ENCODE results near the gene LRCOL1.

The LRCOL1 gene

DNA sequence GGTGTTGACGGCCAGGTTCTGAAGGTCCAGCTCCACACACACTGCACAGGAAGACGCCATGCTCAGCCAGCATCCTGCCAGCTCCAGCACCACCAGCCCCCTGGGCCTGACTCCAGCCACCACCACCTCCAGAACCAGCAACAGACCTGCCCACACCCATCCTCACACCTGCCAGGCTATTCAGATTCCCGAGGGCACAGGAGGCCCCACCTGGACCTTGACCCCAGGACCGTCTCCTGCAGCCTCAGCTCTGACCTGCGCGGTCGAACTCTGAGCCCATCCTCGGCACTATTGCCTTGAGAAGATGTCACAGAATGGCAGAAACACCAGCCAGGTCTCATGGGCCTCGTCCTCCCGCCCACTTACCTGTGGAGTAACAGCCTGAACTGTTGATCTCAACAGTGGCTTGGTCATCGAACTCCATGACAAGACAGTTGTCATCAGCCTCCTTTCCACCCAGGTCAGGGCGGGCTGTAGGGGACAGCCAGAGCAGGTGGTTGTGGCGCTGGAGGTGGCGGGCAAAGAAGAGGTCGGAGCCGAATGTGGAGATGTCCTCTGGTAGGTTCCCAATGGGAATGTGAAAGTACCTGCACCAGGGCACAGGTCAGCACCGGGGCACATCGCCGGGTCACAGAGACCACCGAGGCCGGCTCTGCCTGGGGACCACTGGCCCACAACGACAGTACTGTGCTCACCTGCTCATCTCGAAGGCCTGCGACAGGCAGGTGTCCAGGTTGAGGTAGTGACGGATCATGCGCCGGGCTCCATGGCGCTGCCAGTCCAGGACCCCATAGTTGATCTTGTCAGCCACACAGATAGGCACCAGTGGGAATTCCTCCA, 31.6 kb upstream of the LRCOL1 start:
- Mint-ChIP-seq H3K27ac (no peak overlapping the region), H3K9me3 (no peaks in the 10 kb centered on the region), H3K36me3 (ENCODE audit: low read depth) (peaks cover 54% of the 10 kb centered on the region), H3K4me3 (no peak overlapping the region), H3K4me1 (ENCODE audit: low read depth) (peaks cover 7% of the 10 kb centered on the region), H3K27me3 (ENCODE audit: low read depth) (no peaks in the 10 kb centered on the region)
- DNase-seq (ENCODE audit: low spot score) = no peak

DNA sequence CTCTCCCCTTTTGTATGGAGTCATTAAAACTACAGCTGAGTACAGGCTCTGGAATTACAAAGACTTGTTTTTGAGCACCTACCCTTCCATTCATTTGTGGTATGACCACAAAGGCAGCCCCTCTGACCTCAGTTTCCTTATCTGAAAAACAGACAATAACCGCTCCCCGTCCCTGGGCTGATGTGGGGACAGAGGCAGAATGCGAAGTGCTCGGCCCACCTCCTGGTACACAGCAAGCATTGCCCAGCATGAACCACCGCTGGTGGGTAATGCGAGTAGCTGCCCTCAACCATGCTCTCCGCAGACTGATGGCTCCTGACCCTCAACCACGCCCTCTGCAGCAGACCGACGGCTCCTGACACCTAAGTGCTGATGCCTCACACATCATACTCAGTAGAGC, 30.6 kb upstream of the LRCOL1 start:
- Mint-ChIP-seq H3K27me3 (ENCODE audit: low read depth) (no peaks in the 10 kb centered on the region), H3K9me3 (no peaks in the 10 kb centered on the region), H3K4me3 (no peak overlapping the region), H3K36me3 (ENCODE audit: low read depth) (peaks cover 57% of the 10 kb centered on the region), H3K27ac (peak overlapping the region; percentile 21), H3K4me1 (ENCODE audit: low read depth) (peaks cover 7% of the 10 kb centered on the region)
- no peak for DNase-seq (ENCODE audit: low spot score)

DNA sequence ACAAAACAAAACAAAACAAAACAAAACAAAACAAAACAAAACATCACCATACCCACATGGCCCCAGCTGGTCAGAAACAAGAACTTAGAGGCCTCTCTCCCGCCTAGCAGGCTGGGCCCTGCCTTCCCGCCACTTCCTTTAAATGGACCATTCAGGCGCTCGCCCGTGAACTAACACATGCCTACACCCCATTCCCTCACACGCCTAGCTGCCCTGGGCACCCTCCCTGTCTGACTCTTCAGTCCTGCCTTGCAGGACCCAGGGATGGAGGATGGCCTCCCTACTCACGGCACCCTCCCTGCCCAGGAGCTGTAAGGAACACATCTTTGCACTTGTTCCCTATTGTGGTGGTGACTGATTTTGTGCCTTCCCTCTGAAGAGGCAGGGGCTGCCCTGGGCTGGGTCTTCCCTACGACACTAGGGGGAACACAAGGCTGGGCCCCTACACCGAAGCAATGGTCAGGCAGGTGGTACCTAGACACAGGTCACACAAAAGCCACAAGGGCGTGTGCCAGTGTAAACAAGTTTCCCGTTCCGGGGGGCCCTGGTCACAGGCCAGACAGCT, 29.7 kb upstream of the LRCOL1 start:
- H3K27me3 Mint-ChIP-seq (ENCODE audit: low read depth) = no peaks in the 10 kb centered on the region
- peaks cover 7% of the 10 kb centered on the region for H3K4me1 Mint-ChIP-seq (ENCODE audit: low read depth)
- no peak overlapping the region for H3K4me3 Mint-ChIP-seq
- H3K27ac Mint-ChIP-seq = no peak overlapping the region
- H3K36me3 Mint-ChIP-seq (ENCODE audit: low read depth) = peaks cover 66% of the 10 kb centered on the region
- no peak for DNase-seq (ENCODE audit: low spot score)
- no peaks in the 10 kb centered on the region for H3K9me3 Mint-ChIP-seq

DNA sequence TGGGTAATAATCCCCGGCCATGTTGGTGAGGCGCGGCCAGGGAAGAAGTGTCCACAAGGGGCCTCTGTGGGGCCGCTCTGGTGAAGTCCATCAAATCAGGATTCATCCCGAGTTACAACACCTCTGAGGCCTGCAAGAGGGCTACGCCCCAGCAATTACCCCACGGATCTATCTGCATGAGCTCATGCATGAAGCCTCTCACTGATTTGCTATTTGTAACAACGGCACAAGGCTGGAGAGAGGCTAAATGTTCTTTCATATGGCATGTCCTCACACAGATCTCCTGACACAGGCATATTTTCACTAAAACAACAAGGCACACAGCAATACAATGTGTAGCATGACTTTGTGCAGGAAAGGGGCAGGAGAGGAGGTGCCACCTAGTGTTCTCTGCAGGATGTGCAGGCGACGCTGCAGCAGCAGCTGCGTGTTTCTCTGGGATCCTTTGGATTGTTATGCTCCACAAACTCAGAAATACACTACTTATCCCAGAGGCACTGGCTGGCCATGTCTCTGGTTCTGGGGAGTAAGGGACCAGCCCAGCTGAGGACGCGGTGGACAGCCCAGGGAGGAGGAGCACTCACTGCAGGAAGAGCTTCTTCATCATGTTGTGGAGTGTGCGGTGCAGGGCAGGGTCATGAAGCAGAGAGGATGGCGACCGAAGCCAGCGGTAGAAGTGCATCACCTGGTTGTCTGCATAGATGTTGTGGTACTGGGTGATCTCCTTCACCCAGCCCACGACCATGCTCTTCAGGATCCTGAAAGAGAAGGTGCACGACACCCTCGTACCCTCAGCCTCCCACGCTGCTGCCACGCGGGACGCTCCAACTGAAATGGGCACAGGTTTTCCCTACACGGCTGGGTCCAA, 28.4 kb upstream of the LRCOL1 start:
- Mint-ChIP-seq H3K36me3 (ENCODE audit: low read depth) (peaks cover 71% of the 10 kb centered on the region), H3K27ac (no peak overlapping the region), H3K9me3 (no peaks in the 10 kb centered on the region), H3K27me3 (ENCODE audit: low read depth) (no peaks in the 10 kb centered on the region), H3K4me3 (no peak overlapping the region), H3K4me1 (ENCODE audit: low read depth) (peaks cover 7% of the 10 kb centered on the region)
- no peak for DNase-seq (ENCODE audit: low spot score)

DNA sequence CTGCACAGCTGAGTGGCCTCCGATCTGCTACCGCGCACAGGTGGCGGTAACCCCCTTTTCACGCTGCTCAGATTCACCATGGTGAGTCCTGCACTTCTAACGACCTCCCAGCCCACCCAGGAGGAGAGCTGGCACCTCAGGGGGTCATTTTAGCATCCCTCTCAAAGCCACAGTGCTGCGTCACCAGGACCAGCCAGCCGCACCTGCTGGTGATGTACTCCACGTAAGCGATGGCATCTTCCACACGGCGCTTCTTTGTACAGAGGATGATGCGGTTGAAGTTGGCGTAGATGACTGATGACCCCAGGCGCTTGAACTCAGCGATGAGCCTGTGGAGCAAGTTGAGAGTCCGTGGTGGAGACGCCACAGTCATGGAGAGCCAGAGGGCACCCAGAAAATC, 27.4 kb upstream of the LRCOL1 start:
- H3K36me3 Mint-ChIP-seq (ENCODE audit: low read depth) = peaks cover 69% of the 10 kb centered on the region
- peaks cover 7% of the 10 kb centered on the region for H3K4me1 Mint-ChIP-seq (ENCODE audit: low read depth)
- DNase-seq (ENCODE audit: low spot score) = no peak
- no peak overlapping the region for H3K4me3 Mint-ChIP-seq
- no peak overlapping the region for H3K27ac Mint-ChIP-seq
- H3K27me3 Mint-ChIP-seq (ENCODE audit: low read depth) = no peaks in the 10 kb centered on the region
- H3K9me3 Mint-ChIP-seq = no peaks in the 10 kb centered on the region

DNA sequence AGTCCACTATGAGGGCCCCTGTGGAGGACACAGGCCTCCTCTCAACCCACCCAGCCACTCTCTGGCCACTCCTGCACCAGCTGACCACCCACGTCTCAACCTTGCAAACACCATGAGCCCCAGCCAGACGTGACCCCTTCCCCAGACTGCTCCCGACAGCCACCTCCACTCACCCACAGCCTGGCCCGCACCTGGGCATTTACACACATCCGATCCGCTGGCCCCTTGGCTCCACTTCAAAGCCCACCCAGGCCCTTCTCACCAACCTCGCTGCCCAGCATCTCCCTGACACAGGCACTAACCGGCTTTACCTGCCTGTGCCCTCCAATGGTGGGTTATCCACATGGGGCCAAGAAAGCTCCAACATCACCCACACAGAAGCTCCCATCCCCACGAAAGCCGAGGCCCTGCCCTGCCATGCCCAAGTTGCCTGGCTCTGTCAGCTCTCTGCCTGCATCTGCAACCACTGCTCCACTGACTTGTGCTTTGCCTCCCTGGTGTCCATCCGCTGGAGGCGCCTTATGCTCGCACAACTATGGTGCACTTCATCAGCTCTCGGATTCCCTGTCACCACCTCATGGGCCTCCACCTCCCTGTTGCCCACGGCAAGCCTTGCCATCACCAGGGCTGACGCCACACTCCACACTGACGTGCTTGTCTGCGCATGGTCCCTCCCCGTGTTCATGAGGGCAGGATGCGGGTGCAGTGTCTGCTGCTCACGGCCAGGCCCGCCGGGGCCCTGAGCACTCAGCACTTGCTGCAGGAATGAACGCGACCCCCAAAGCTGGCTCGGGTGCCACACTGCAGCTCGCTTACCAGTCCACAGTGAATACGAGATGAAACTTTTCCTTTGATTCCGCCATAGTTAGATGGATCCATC, 24.9 kb upstream of the LRCOL1 start:
- Mint-ChIP-seq H3K4me1 (ENCODE audit: low read depth) (peaks cover 5% of the 10 kb centered on the region), H3K36me3 (ENCODE audit: low read depth) (peaks cover 72% of the 10 kb centered on the region), H3K27me3 (ENCODE audit: low read depth) (no peaks in the 10 kb centered on the region), H3K9me3 (no peaks in the 10 kb centered on the region), H3K4me3 (no peak overlapping the region), H3K27ac (no peak overlapping the region)
- no peak for DNase-seq (ENCODE audit: low spot score)

DNA sequence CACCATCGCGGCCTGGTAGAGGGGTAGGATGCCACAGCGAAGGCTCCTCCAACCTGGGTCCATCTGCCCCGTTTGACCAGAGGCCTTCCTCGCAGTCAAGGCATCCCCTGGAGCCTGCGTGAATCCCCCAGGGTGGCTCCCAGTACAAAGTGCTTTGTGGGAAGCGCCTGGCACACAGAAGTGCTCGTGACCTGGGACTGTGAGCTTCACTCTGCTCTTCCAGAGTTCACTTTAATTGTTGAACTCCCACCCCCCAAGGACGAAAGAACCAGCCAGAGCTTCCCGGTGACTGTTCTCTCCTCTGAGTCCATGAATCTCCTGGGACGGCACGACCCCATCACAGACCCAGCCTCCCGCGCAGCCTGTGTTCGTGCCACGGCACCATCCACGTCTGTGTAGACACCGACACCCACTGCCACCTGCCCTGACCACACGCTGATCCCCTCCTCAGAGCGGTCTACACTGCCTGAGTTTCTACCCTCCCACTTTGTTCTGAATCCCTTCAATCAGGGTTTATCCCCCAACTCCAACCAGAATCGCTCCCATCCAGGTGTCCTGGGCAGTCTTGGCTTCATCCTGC, 24.1 kb upstream of the LRCOL1 start:
- DNase-seq (ENCODE audit: low spot score) = no peak
- Mint-ChIP-seq H3K27ac (no peak overlapping the region), H3K4me3 (no peak overlapping the region), H3K9me3 (no peaks in the 10 kb centered on the region), H3K36me3 (ENCODE audit: low read depth) (peaks cover 76% of the 10 kb centered on the region), H3K27me3 (ENCODE audit: low read depth) (no peaks in the 10 kb centered on the region), H3K4me1 (ENCODE audit: low read depth) (peaks cover 5% of the 10 kb centered on the region)

DNA sequence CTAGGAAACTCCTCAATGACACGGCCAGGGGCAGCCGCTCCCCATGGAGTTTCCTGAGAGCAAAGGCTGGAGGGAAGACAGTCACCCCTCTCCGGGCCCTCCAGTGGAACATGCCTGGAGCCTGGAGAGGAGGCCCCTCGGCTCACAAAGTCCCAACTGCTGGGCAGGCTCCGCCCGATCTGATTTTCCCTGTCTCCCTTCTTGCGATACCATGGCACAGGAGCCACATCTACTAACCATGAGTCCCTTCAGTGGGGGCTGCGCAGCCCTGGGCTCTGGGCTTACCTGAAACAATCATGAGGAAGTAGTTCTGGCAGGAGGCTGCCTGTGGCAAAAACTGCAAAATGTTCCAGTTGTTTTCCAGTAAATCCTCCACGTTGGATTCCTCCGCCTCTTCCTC, 23.5 kb upstream of the LRCOL1 start:
- H3K4me1 Mint-ChIP-seq (ENCODE audit: low read depth) = peaks cover 5% of the 10 kb centered on the region
- peaks cover 75% of the 10 kb centered on the region for H3K36me3 Mint-ChIP-seq (ENCODE audit: low read depth)
- H3K9me3 Mint-ChIP-seq = no peaks in the 10 kb centered on the region
- no peak overlapping the region for H3K4me3 Mint-ChIP-seq
- no peak for DNase-seq (ENCODE audit: low spot score)
- H3K27me3 Mint-ChIP-seq (ENCODE audit: low read depth) = no peaks in the 10 kb centered on the region
- no peak overlapping the region for H3K27ac Mint-ChIP-seq

- no peak overlapping the region for H3K4me3 Mint-ChIP-seq
- no peaks in the 10 kb centered on the region for H3K27me3 Mint-ChIP-seq (ENCODE audit: low read depth)
- peaks cover 5% of the 10 kb centered on the region for H3K4me1 Mint-ChIP-seq (ENCODE audit: low read depth)
- no peak overlapping the region for H3K27ac Mint-ChIP-seq
- no peaks in the 10 kb centered on the region for H3K9me3 Mint-ChIP-seq
- H3K36me3 Mint-ChIP-seq (ENCODE audit: low read depth) = peaks cover 75% of the 10 kb centered on the region
- DNase-seq (ENCODE audit: low spot score) = no peak
Measured at GRCh38 chr12:132633398-132633797, 23.0 kb upstream of the LRCOL1 start.

DNA sequence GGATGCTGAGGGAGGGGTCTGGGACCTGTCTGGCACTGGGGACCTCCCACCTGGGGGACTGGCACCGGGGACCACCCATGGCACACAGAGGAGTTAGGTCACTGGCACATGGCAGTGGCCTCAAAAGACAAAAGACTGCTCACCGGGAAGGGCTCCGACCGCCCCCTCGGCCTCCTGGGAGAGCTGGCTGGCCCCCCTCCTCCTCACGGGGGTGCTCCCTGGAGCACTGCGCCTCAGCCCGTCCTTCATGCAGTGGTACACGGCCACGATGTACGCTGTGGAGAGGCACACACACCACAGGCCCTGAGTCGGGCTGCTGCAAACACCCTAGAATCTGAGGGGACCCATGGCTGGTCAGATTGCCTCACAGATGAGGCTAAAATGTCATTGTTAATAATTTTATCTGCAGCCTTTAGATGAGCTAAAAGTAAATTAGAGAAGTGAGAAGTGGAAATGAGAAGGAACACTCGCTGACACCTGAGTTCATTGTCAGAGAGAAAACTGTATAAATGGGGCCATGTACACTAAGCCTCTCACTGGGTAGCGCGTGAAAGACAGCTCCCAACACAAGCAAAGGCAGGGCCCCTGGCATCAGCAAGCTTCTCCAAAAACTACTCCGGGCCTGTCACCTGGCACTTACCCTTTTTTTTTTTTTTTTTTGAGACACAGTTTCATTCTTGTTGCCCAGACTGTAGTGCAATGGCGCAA, 22.3 kb upstream of the LRCOL1 start:
- DNase-seq (ENCODE audit: low spot score) = no peak

DNA sequence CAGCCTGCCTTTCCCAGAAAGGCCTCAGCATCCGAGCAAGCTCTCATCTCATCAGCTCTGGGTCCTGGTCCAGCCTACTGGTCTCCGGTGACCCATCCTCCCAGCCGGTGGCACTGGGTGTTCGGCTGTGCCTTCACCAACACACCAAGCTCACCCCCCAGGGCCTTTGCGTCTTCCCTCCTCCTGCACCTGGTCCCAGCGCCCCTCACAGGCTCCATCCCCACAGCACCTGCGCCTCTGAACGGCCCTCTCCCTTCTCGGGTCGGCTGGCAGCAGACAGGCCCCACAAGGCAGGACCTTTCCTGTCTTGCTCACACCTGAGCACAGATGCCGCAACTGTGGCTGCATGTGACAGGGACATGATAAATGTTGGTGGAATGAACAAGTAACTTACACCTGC, 21.3 kb upstream of the LRCOL1 start:
- Mint-ChIP-seq H3K27ac (no peak overlapping the region), H3K36me3 (ENCODE audit: low read depth) (peaks cover 60% of the 10 kb centered on the region), H3K9me3 (no peaks in the 10 kb centered on the region)

More for the DNA sequence above, 22.3 kb upstream of the LRCOL1 start:
- H3K9me3 Mint-ChIP-seq = no peaks in the 10 kb centered on the region
- no peak overlapping the region for H3K27ac Mint-ChIP-seq
- no peaks in the 10 kb centered on the region for H3K27me3 Mint-ChIP-seq (ENCODE audit: low read depth)
- peaks cover 5% of the 10 kb centered on the region for H3K4me1 Mint-ChIP-seq (ENCODE audit: low read depth)
- H3K4me3 Mint-ChIP-seq = no peak overlapping the region
- peaks cover 68% of the 10 kb centered on the region for H3K36me3 Mint-ChIP-seq (ENCODE audit: low read depth)

DNA sequence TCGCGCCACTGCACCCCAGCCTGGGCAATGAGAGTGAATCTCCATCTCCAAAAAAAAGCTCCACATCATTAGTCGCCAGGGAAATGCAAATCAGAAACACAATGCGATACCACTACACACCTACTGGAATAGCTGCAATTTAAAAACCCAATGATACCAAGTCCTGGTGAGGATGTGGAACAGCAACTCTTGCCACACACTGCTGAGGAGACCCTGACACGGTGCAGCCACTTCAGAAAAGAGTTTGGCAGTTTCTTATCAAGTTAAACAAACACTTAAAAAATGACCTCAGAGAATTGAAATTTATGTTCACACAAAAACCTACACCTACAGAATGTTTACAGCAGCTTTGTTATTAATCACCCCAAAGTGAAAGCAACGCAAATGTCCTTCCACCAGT, 20.3 kb upstream of the LRCOL1 start:
- Mint-ChIP-seq H3K4me3 (no peak overlapping the region), H3K27me3 (ENCODE audit: low read depth) (no peaks in the 10 kb centered on the region), H3K4me1 (ENCODE audit: low read depth) (no peaks in the 10 kb centered on the region), H3K27ac (no peak overlapping the region), H3K9me3 (no peaks in the 10 kb centered on the region), H3K36me3 (ENCODE audit: low read depth) (peaks cover 52% of the 10 kb centered on the region)
- DNase-seq (ENCODE audit: low spot score) = no peak

More for the DNA sequence above, 21.3 kb upstream of the LRCOL1 start:
- Mint-ChIP-seq H3K4me1 (ENCODE audit: low read depth) (no peaks in the 10 kb centered on the region), H3K27me3 (ENCODE audit: low read depth) (no peaks in the 10 kb centered on the region), H3K4me3 (no peak overlapping the region)
- DNase-seq (ENCODE audit: low spot score) = no peak

- Mint-ChIP-seq H3K4me1 (ENCODE audit: low read depth) (no peaks in the 10 kb centered on the region), H3K27me3 (ENCODE audit: low read depth) (no peaks in the 10 kb centered on the region), H3K9me3 (no peaks in the 10 kb centered on the region), H3K27ac (no peak overlapping the region), H3K36me3 (ENCODE audit: low read depth) (peaks cover 48% of the 10 kb centered on the region), H3K4me3 (no peak overlapping the region)
- no peak for DNase-seq (ENCODE audit: low spot score)
Measured at GRCh38 chr12:132629330-132629729, 18.9 kb upstream of the LRCOL1 start.

Data from T-helper 2 cell treated with Interferon-gamma antibody and Interleukin-4, amounts not matched to agents 5 μg/mL and 100 μg/mL, for 36 hours (primary cell).